A549 (cell line): Measurements from ENCODE around the gene CBFA2T2.

Experiments used
- CTCF ChIP-seq: fragments of >200 bp; sonication (Bioruptor Twin); formaldehyde crosslinking; IDR thresholded peaks from 3 replicates; pipeline ENCODE4 v1.5.1; 2016
- ELK1 ChIP-seq: fragments of 150-350 bp; IDR thresholded peaks from 2 replicates; pipeline ENCODE4 v1.6.1; 2014; ENCODE audit warnings: low read depth, mild to moderate bottlenecking, low read length
- HMGXB4 ChIP-seq: fragments of 250-450 bp; sonication (Bioruptor Pico); IDR thresholded peaks from 2 replicates; pipeline ENCODE4 v1.5.0; 2021; ENCODE audit warnings: mild to moderate bottlenecking, moderate library complexity, borderline replicate concordance
- MAX ChIP-seq: IDR thresholded peaks from 2 replicates; pipeline ENCODE4 v1.6.1; 2012
- MAZ ChIP-seq: fragments of 150-350 bp; IDR thresholded peaks from 2 replicates; pipeline ENCODE4 v1.6.1; 2014; ENCODE audit warnings: antibody characterized with exemption, low read depth, low read length, borderline replicate concordance
- NPAS2 ChIP-seq: fragments of 250-450 bp; sonication (Bioruptor Pico); IDR thresholded peaks from 2 replicates; pipeline ENCODE4 v1.8.0; 2022; ENCODE audit warnings: mild to moderate bottlenecking, moderate library complexity, borderline replicate concordance
- POLR2A ChIP-seq: IDR thresholded peaks from 2 replicates; pipeline ENCODE4 v1.6.1; 2012; ENCODE audit warnings: mild to moderate bottlenecking, low read length
- POLR2AphosphoS2 ChIP-seq: conservative IDR thresholded peaks from 2 replicates; pipeline ENCODE4 v1.6.1; 2012; ENCODE audit warnings: low read length, improper control_type of control experiment, inconsistent platforms
- REST ChIP-seq: fragments of 200-600 bp; sonication (generic); IDR thresholded peaks from 2 replicates; pipeline ENCODE4 v1.6.1; 2016; ENCODE audit warnings: antibody characterized with exemption, mild to moderate bottlenecking, moderate library complexity
- USF2 ChIP-seq: fragments of 450-650 bp; IDR thresholded peaks from 2 replicates; pipeline ENCODE4 v1.6.1; 2014; ENCODE audit warnings: antibody characterized with exemption
- ZFP36 ChIP-seq: fragments of 450-650 bp; IDR thresholded peaks from 2 replicates; pipeline ENCODE4 v1.6.1; 2014; ENCODE audit warnings: borderline replicate concordance; ENCODE audit not compliant: partially characterized antibody

GRCh38 chr20:33679758-33680485 lies 190.0 kb downstream of the CBFA2T2 start:
- TF ChIP-seq ZFP36: no peak
- TF ChIP-seq USF2: no peak
- TF ChIP-seq REST: no peak
- no peak for TF ChIP-seq POLR2A
- no peak for TF ChIP-seq CTCF
- TF ChIP-seq ELK1: no peak
- no peak for TF ChIP-seq NPAS2
- TF ChIP-seq MAX: no peak
- TF ChIP-seq HMGXB4 (CRISPR knock-in tag): no peak
- no peak for TF ChIP-seq POLR2AphosphoS2
- no peak for TF ChIP-seq MAZ
